GM12878 (cell line): Measurements from ENCODE around the gene UBLCP1. TPM values are rescaled to one million over a fixed set of nuclear protein-coding genes. Genes with fewer than 3 reads are reported as not detected.

ENCODE experiments used
- ATAC-seq: fragments of 200-7000 bp; cut with Tn5 transposase; 3 replicates; pipeline ENCODE4 v1.9.1; 2020; ENCODE audit warnings: mild to moderate bottlenecking, moderate library complexity
- BruUV-seq: library from RNA; stranded (reverse); fragments of 400-500 nt; replicated peaks from 2 replicates; lab custom pipeline; 2021; lab: Mats Ljungman, UMichigan
- CTCF ChIA-PET: fragments of 300-600 bp; sonication (Branson Sonifier 250); formaldehyde crosslinking; extraction: SDS; loops from one replicate; lab custom pipeline; 2021; ENCODE audit warnings: inconsistent platforms; lab: Yijun Ruan, JAX
- POLR2A ChIA-PET: fragments of 350-600 bp; formaldehyde crosslinking; extraction: SDS; loops from one replicate; lab custom pipeline; 2021; ENCODE audit warnings: inconsistent platforms; lab: Charles Lee
- RAD21 ChIA-PET: fragments of 300-600 bp; sonication (Branson Sonifier 250); formaldehyde crosslinking; loops from one replicate; lab custom pipeline; 2023; ENCODE audit warnings: antibody characterized with exemption; ENCODE audit not compliant: unreplicated experiment; lab: Charles Lee
- SMC1A ChIA-PET: fragments of 300-600 bp; sonication (Branson Sonifier 250); formaldehyde crosslinking; loops from one replicate; lab custom pipeline; 2023; ENCODE audit not compliant: unreplicated experiment, uncharacterized antibody; lab: Charles Lee
- DNase-seq: peaks from one replicate; pipeline ENCODE4 v3.0.0-alpha.2; 2011; ENCODE audit warnings: low read depth, low spot score
- FAIRE-seq: peaks from 3 replicates; lab custom pipeline; 2011; peaks lifted over from hg19 to GRCh38; lab: Jason Lieb, UNC
- H2AFZ ChIP-seq: 2 replicates; pipeline ENCODE4 v1.6.0; 2011; ENCODE audit warnings: low read depth, low read length, control low read depth; ENCODE audit not compliant: control insufficient read depth
- H3K27ac ChIP-seq: 2 replicates; pipeline ENCODE4 v1.5.1; 2011; ENCODE audit warnings: control low read depth; ENCODE audit not compliant: control insufficient read depth, insufficient read depth
- H3K27me3 ChIP-seq, 2 experiments: replicated peaks in 1 of 2; 2 replicates each; pipeline versions ENCODE4 v1.6.0 to v1.6.1; 2011; ENCODE audit warnings: low read length in 1 of 2; ENCODE audit not compliant: control insufficient read depth in 2 of 2, insufficient read depth in 2 of 2
- H3K36me3 ChIP-seq, 2 experiments: 2 replicates each; pipeline ENCODE4 v1.5.1; 2011; ENCODE audit warnings: low read length in 1 of 2; ENCODE audit not compliant: control insufficient read depth in 2 of 2, insufficient read depth in 2 of 2
- H3K4me1 ChIP-seq: 2 replicates; pipeline ENCODE4 v1.6.1; 2011; ENCODE audit warnings: mild to moderate bottlenecking, low read length, moderate library complexity, mixed read lengths; ENCODE audit not compliant: control insufficient read depth, insufficient read depth
- H3K4me2 ChIP-seq: 2 replicates; pipeline ENCODE4 v1.6.0; 2011; ENCODE audit warnings: control low read depth; ENCODE audit not compliant: control insufficient read depth, insufficient read depth
- H3K4me3 ChIP-seq: fragments of 200-600 bp; sonication (generic); 2 replicates; pipeline ENCODE4 v1.5.1; 2016
- H3K79me2 ChIP-seq: 2 replicates; pipeline ENCODE4 v1.6.0; 2011; ENCODE audit warnings: low read length; ENCODE audit not compliant: control insufficient read depth, insufficient read depth
- H3K9ac ChIP-seq: 2 replicates; pipeline ENCODE4 v1.8.0; 2011; ENCODE audit warnings: low read length, control low read depth, mixed read lengths; ENCODE audit not compliant: control insufficient read depth, insufficient read depth
- H3K9me3 ChIP-seq: replicated peaks from 3 replicates; pipeline ENCODE4 v1.5.1; 2011; ENCODE audit warnings: mild to moderate bottlenecking, low read length; ENCODE audit not compliant: control insufficient read depth, insufficient read depth
- H4K20me1 ChIP-seq: 2 replicates; pipeline ENCODE4 v1.6.0; 2011; ENCODE audit not compliant: control insufficient read depth, insufficient read depth
- CHD2 ChIP-seq: IDR thresholded peaks from 2 replicates; pipeline ENCODE4 v1.6.1; 2011; ENCODE audit warnings: low read depth, low read length, improper control_type of control experiment, borderline replicate concordance
- CHD4 ChIP-seq: fragments of 200-600 bp; sonication (generic); IDR thresholded peaks from 2 replicates; pipeline ENCODE4 v1.6.1; 2016; ENCODE audit warnings: mild to moderate bottlenecking
- ELK1 ChIP-seq: IDR thresholded peaks from 2 replicates; pipeline ENCODE4 v1.6.1; 2012; ENCODE audit warnings: low read depth, low read length, improper control_type of control experiment
- FOS ChIP-seq: IDR thresholded peaks from 3 replicates; pipeline ENCODE4 v1.6.1; 2011; ENCODE audit warnings: borderline replicate concordance; ENCODE audit not compliant: insufficient read length; ENCODE audit errors: extremely low read depth
- HDGF ChIP-seq: fragments of 450-650 bp; IDR thresholded peaks from 2 replicates; pipeline ENCODE4 v1.6.1; 2016; ENCODE audit warnings: antibody characterized with exemption
- JUNB ChIP-seq: IDR thresholded peaks from 2 replicates; pipeline ENCODE4 v1.6.1; 2016; ENCODE audit warnings: antibody characterized with exemption, mild to moderate bottlenecking
- NBN ChIP-seq: fragments of 450-650 bp; IDR thresholded peaks from 2 replicates; pipeline ENCODE4 v1.6.1; 2016
- POLR2A ChIP-seq: IDR thresholded peaks from 2 replicates; pipeline ENCODE4 v1.6.1; 2011; ENCODE audit warnings: low read depth, mild to moderate bottlenecking, low read length
- POU2F2 ChIP-seq: IDR thresholded peaks from 3 replicates; pipeline ENCODE4 v1.6.1; 2011; ENCODE audit warnings: low read depth, mild to moderate bottlenecking, low read length, borderline replicate concordance
- RAD21 ChIP-seq: IDR thresholded peaks from 2 replicates; pipeline ENCODE4 v1.6.1; 2011; ENCODE audit warnings: mild to moderate bottlenecking, low read depth, low read length, moderate library complexity; ENCODE audit not compliant: insufficient read depth
- SIX5 ChIP-seq: IDR thresholded peaks from 2 replicates; pipeline ENCODE4 v1.6.1; 2011; ENCODE audit warnings: mild to moderate bottlenecking, low read depth, low read length, moderate library complexity; ENCODE audit not compliant: severe bottlenecking
- SRF ChIP-seq, 2 experiments: IDR thresholded peaks; 2 replicates each; pipeline ENCODE4 v1.6.1; 2011; ENCODE audit warnings: low read depth in 2 of 2, low read length in 2 of 2, mild to moderate bottlenecking in 1 of 2, moderate library complexity in 1 of 2
- WRNIP1 ChIP-seq: IDR thresholded peaks from 2 replicates; pipeline ENCODE4 v1.6.1; 2011; ENCODE audit warnings: low read depth, low read length, improper control_type of control experiment, borderline replicate concordance
- YBX1 ChIP-seq: fragments of 450-650 bp; IDR thresholded peaks from 2 replicates; pipeline ENCODE4 v1.6.1; 2016; ENCODE audit warnings: antibody characterized with exemption
- ZBTB11 ChIP-seq: fragments of 450-650 bp; formaldehyde crosslinking; IDR thresholded peaks from 2 replicates; pipeline ENCODE4 v1.5.0; 2022; ENCODE audit warnings: mild to moderate bottlenecking, missing genetic modification characterization
- ZNF207 ChIP-seq: fragments of 450-650 bp; IDR thresholded peaks from 2 replicates; pipeline ENCODE4 v1.6.1; 2014; ENCODE audit warnings: antibody characterized with exemption, mild to moderate bottlenecking, borderline replicate concordance
- WGBS: methylation state at CpG from one replicate; pipeline ENCODE4 v1.1.6; 2016; ENCODE audit warnings: low lambda C conversion rate; ENCODE audit not compliant: insufficient replicate concordance, insufficient coverage; ENCODE audit errors: missing lambda C conversion rate; 5-methylcytosine and 5-hydroxymethylcytosine counted together
- in situ Hi-C: fragments of 300-500 bp; cut with MboI; formaldehyde crosslinking; loops from 9 replicates; pipeline ENCODE4 v1.14.3; 2018; ENCODE audit warnings: mixed read lengths
- intact Hi-C: fragments of 100-400 bp; cut with micrococcal nuclease; formaldehyde crosslinking; loops from one replicate; pipeline ENCODE4 v1.14.2; 2022; ENCODE audit not compliant: unreplicated experiment
- polyA plus RNA-seq, 11 experiments: library from polyadenylated mRNA; depleted of rRNA in 4 of 11; unstranded in 6 of 11; stranded (reverse) in 5 of 11; fragments of >200 nt; fragmentation: Nextera tagmentation in 4 of 11; fragmentation: Illumina TruSeq in 1 of 11; extraction: Ambion mirVana in 4 of 11; extraction: Trizol in 1 of 11; gene quantifications; 1 replicate in 1 of 11; 2 replicates in 10 of 11; pipeline versions ENCODE4 v1.2.1 to v1.2.3, GENCODE V29; 2011 to 2016; ENCODE audit warnings: inconsistent platforms in 2 of 11, missing spikeins in 2 of 11, low read depth in 1 of 11
- total RNA-seq, 4 experiments: library from RNA; depleted of rRNA in 3 of 4; stranded (reverse); fragments of >200 nt in 3 of 4; fragmentation: Illumina TruSeq in 1 of 4; extraction: Trizol in 1 of 4; gene quantifications; 2 replicates each; pipeline versions ENCODE4 v1.2.1 to v1.2.3, GENCODE V29; 2013 to 2021

The UBLCP1 gene
- total and polyA plus RNA-seq, 10 of the 15 experiments (the other 5 are each of a cell fraction or from before 2014, with no cell fraction given): 18.8 to 44.2 (median 32.1) TPM

GRCh38 chr5:159240301-159240870 is 22.7 kb upstream of the UBLCP1 start:
- no peaks in the 10 kb centered on the region for H3K36me3 ChIP-seq
- DNase-seq: no peak

GRCh38 chr5:159241946-159242552 is 21.0 kb upstream of the UBLCP1 start:
- 0% methylated on average over 2 of the region's 2 CpGs for WGBS
- H3K27ac ChIP-seq: no peak overlapping the region
- no peak for TF ChIP-seq HDGF
- TF ChIP-seq CHD4: no peak
- TF ChIP-seq ZNF207: no peak
- TF ChIP-seq POLR2A: no peak
- TF ChIP-seq FOS: no peak
- TF ChIP-seq RAD21: no peak
- no peak for TF ChIP-seq ELK1
- no peak for TF ChIP-seq SIX5
- TF ChIP-seq CHD2: no peak
- no peak for TF ChIP-seq ZBTB11 (CRISPR knock-in tag)
- no peak for TF ChIP-seq POU2F2
- no peak for TF ChIP-seq WRNIP1

More at GRCh38 chr5:159240301-159240870, 22.7 kb upstream of the UBLCP1 start:
- Histone ChIP-seq H3K27me3 (no peaks in the 10 kb centered on the region), H3K9ac (no peak overlapping the region), H3K4me3 (no peak overlapping the region), H3K27ac (no peak overlapping the region), H3K79me2 (no peaks in the 10 kb centered on the region), H3K4me2 (no peak overlapping the region), H3K9me3 (no peaks in the 10 kb centered on the region), H2AFZ (no peak overlapping the region), H3K4me1 (no peaks in the 10 kb centered on the region), H4K20me1 (no peaks in the 10 kb centered on the region)
- WGBS: 70% methylated on average over 4 of the region's 4 CpGs
- no peak for TF ChIP-seq NBN
- no peak for TF ChIP-seq SRF (IDR thresholded peaks at IDR 0.05; ENCODE audit: low read depth in 2 of 2, low read length in 2 of 2)
- no peak for TF ChIP-seq JUNB
- no peak for TF ChIP-seq YBX1
- SMC1A ChIA-PET: interaction anchor here (1.3 kb wide), 1 partner anchor 84 kb away, joined by 3 read pairs; no protein-coding TSS in a partner anchor
- POLR2A ChIA-PET: no interaction called here
- CTCF ChIA-PET: no interaction called here
- RAD21 ChIA-PET: no interaction called here
- ATAC-seq: no peak
- in situ Hi-C loops: no loop called here
- intact Hi-C loops: no loop called here
- BruUV-seq: no TSS peak
- no peak for FAIRE-seq

More at GRCh38 chr5:159241946-159242552, 21.0 kb upstream of the UBLCP1 start:
- ChIA-PET RAD21 (interaction anchor here (0.8 kb wide), 1 partner anchor 29 kb away, joined by 3 read pairs; no protein-coding TSS in a partner anchor), POLR2A (no interaction called here), SMC1A (no interaction called here), CTCF (interaction anchor here (0.7 to 1.1 kb wide), 2 partner anchors 15 to 85 kb away, joined by 3 read pairs; no protein-coding TSS in a partner anchor)
- DNase-seq (no peak), ATAC-seq (no peak), FAIRE-seq (no peak)
- Histone ChIP-seq H3K27me3 (no peaks in the 10 kb centered on the region), H3K9me3 (no peaks in the 10 kb centered on the region), H3K79me2 (no peaks in the 10 kb centered on the region), H4K20me1 (no peaks in the 10 kb centered on the region), H3K36me3 (no peaks in the 10 kb centered on the region), H3K9ac (no peak overlapping the region), H2AFZ (no peak overlapping the region), H3K4me3 (no peak overlapping the region), H3K4me2 (no peak overlapping the region), H3K4me1 (no peaks in the 10 kb centered on the region)
- in situ Hi-C loops: no loop called here
- intact Hi-C loops: no loop called here
- BruUV-seq: no TSS peak
